OCI-LY7 (cell line): ENCODE data around the gene ODF2L. TPM values are rescaled to one million over a fixed set of nuclear protein-coding genes. Genes with fewer than 3 reads are reported as not detected.

Source experiments
- BruUV-seq: library from RNA; stranded (reverse); fragments of 400-500 nt; replicated peaks from 2 replicates; lab custom pipeline; 2021; lab: Mats Ljungman, UMichigan
- CTCF ChIA-PET: fragments of 300-600 bp; sonication (Branson Sonifier 250); formaldehyde crosslinking; loops from one replicate; lab custom pipeline; 2022; ENCODE audit warnings: antibody characterized with exemption; ENCODE audit not compliant: unreplicated experiment; lab: Charles Lee
- POLR2A ChIA-PET: fragments of 300-600 bp; sonication (Branson Sonifier 250); formaldehyde crosslinking; loops from one replicate; lab custom pipeline; 2022; ENCODE audit warnings: antibody characterized with exemption; lab: Charles Lee
- DNase-seq: peaks from one replicate; pipeline ENCODE4 v3.0.0-alpha.2; 2015; ENCODE audit warnings: low spot score
- H2AFZ ChIP-seq: fragments of 200-600 bp; sonication (generic), shearing (Covaris generic); 2 replicates; pipeline ENCODE4 v1.6.1; 2014; ENCODE audit warnings: mild to moderate bottlenecking, antibody characterized with exemption, low read length, moderate library complexity
- H3K27ac ChIP-seq: fragments of 200-600 bp; sonication (generic); 2 replicates; pipeline ENCODE4 v1.5.1; 2014; ENCODE audit warnings: mixed run types, low read depth, mild to moderate bottlenecking, moderate library complexity, low read length, inconsistent platforms; ENCODE audit not compliant: poor library complexity, severe bottlenecking
- H3K36me3 ChIP-seq: fragments of 200-600 bp; sonication (generic); 2 replicates; pipeline ENCODE4 v1.6.1; 2014; ENCODE audit warnings: mild to moderate bottlenecking, antibody characterized with exemption, low read length, moderate library complexity, mixed read lengths; ENCODE audit not compliant: insufficient read depth
- H3K4me1 ChIP-seq: fragments of 200-600 bp; sonication (generic); 2 replicates; pipeline ENCODE4 v1.5.1; 2014; ENCODE audit warnings: mild to moderate bottlenecking, low read length; ENCODE audit not compliant: insufficient read depth, poor library complexity, severe bottlenecking
- H3K4me2 ChIP-seq: fragments of 200-600 bp; sonication (generic); 2 replicates; pipeline ENCODE4 v1.6.1; 2014; ENCODE audit warnings: mild to moderate bottlenecking, low read length
- H3K4me3 ChIP-seq: fragments of 200-600 bp; sonication (generic); 2 replicates; pipeline ENCODE4 v1.5.1; 2014; ENCODE audit warnings: mild to moderate bottlenecking, low read depth, low read length; ENCODE audit not compliant: poor library complexity, severe bottlenecking
- H3K79me2 ChIP-seq: fragments of 200-600 bp; sonication (generic); 2 replicates; pipeline ENCODE4 v1.6.1; 2016; ENCODE audit warnings: low read depth, mild to moderate bottlenecking, low read length, moderate library complexity, mixed read lengths; ENCODE audit not compliant: insufficient read depth
- H3K9me2 ChIP-seq: fragments of 200-600 bp; sonication (generic); 2 replicates; pipeline ENCODE4 v1.6.1; 2016; ENCODE audit warnings: mild to moderate bottlenecking, low read length, mixed read lengths; ENCODE audit not compliant: insufficient read depth
- H3K9me3 ChIP-seq: fragments of 200-600 bp; sonication (generic); 2 replicates; pipeline ENCODE4 v1.6.1; 2014; ENCODE audit warnings: mild to moderate bottlenecking, mixed run types, low read length, mixed read lengths
- H4K20me1 ChIP-seq: fragments of 200-600 bp; sonication (generic); 2 replicates; pipeline ENCODE4 v1.6.1; 2014; ENCODE audit warnings: mild to moderate bottlenecking, antibody characterized with exemption, low read length, moderate library complexity, mixed read lengths; ENCODE audit not compliant: insufficient read depth
- CTCF ChIP-seq: fragments of 200-600 bp; sonication (generic); conservative IDR thresholded peaks from 2 replicates; pipeline ENCODE4 v1.5.1; 2014; ENCODE audit warnings: mild to moderate bottlenecking, antibody characterized with exemption, low read length, moderate library complexity, mixed read lengths
- EZH2phosphoT487 ChIP-seq: fragments of 200-600 bp; sonication (generic); IDR thresholded peaks from 2 replicates; pipeline ENCODE4 v1.6.1; 2018; ENCODE audit warnings: low read depth, borderline replicate concordance, mild to moderate bottlenecking, mixed run types, antibody characterized with exemption, low read length, moderate library complexity, mixed read lengths
- intact Hi-C: fragments of 100-400 bp; cut with micrococcal nuclease; formaldehyde crosslinking; loops from one replicate; pipeline ENCODE4 v1.10.0; 2022; ENCODE audit not compliant: unreplicated experiment
- total RNA-seq, 2 experiments: library from RNA; depleted of rRNA in 1 of 2; stranded (reverse); fragments of >200 nt in 1 of 2; shearing (Covaris generic) in 1 of 2; gene quantifications; 2 replicates each; pipeline ENCODE4 v1.2.3, GENCODE V29; 2014 to 2022

ODF2L gene
- total RNA-seq, 2 experiments from 2014 or later, result 24.7 to 44.8 TPM

DNA sequence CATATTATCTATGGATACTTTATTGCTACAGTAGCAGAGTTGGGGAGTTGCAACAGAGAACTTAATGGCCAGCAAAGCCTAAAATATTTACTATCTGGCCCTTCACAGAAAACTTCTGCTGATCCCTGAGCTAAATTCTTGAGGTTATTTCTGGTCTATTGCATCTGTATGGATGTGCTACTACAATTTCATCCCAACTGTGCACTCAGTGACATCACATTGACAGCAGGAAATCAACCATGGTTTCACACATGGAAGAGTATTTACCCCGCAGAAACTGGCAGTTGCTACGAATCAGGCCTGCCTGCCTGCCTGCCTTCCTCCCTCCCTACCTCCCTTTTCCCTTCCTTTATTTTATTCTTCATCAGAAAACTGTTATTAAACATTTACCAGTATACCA lies 39.9 kb upstream of the ODF2L start:
- TF ChIP-seq EZH2phosphoT487, result no peak
- no peak for TF ChIP-seq CTCF
- H3K4me2 ChIP-seq, result no peak overlapping the region
- no TSS peak for BruUV-seq
- POLR2A ChIA-PET, result interaction anchor here (0.6 to 1.0 kb wide), 2 partner anchors 10 to 218 kb away, joined by 3 read pairs; no protein-coding TSS in a partner anchor
- H3K9me2 ChIP-seq, result no peaks in the 10 kb centered on the region
- H3K27ac ChIP-seq, result no peak overlapping the region
- no peak overlapping the region for H2AFZ ChIP-seq
- no peaks in the 10 kb centered on the region for H4K20me1 ChIP-seq
- no peaks in the 10 kb centered on the region for H3K79me2 ChIP-seq
- no peak for DNase-seq
- CTCF ChIA-PET, result no interaction called here
- H3K36me3 ChIP-seq, result no peaks in the 10 kb centered on the region
- H3K9me3 ChIP-seq, result no peaks in the 10 kb centered on the region
- H3K4me1 ChIP-seq, result no peaks in the 10 kb centered on the region
- no peak overlapping the region for H3K4me3 ChIP-seq
- intact Hi-C loops, result no loop called here

- ChIA-PET CTCF (no interaction called here), POLR2A (interaction anchor here (0.6 to 1.0 kb wide), 4 partner anchors 9 to 219 kb away, joined by 3 read pairs; no protein-coding TSS in a partner anchor)
- no peak overlapping the region for H3K4me3 ChIP-seq
- H3K4me1 ChIP-seq, result no peaks in the 10 kb centered on the region
- no peak overlapping the region for H2AFZ ChIP-seq
- no peaks in the 10 kb centered on the region for H3K9me2 ChIP-seq
- no peaks in the 10 kb centered on the region for H4K20me1 ChIP-seq
- H3K36me3 ChIP-seq, result no peaks in the 10 kb centered on the region
- no peak overlapping the region for H3K4me2 ChIP-seq
- TF ChIP-seq EZH2phosphoT487, result no peak
- TF ChIP-seq CTCF, result no peak
- H3K9me3 ChIP-seq, result no peaks in the 10 kb centered on the region
- no peak overlapping the region for H3K27ac ChIP-seq
- H3K79me2 ChIP-seq, result no peaks in the 10 kb centered on the region
- DNase-seq, result no peak
- BruUV-seq, result no TSS peak
- intact Hi-C loops, result no loop called here
Observed at GRCh38 chr1:86435327-86435726, 39.2 kb upstream of the ODF2L start.

- no peak for TF ChIP-seq EZH2phosphoT487
- TF ChIP-seq CTCF, result no peak
- H3K9me2 ChIP-seq, result no peaks in the 10 kb centered on the region
- intact Hi-C loops, result no loop called here
- no peaks in the 10 kb centered on the region for H3K79me2 ChIP-seq
- H2AFZ ChIP-seq, result no peak overlapping the region
- H4K20me1 ChIP-seq, result no peaks in the 10 kb centered on the region
- ChIA-PET POLR2A (no interaction called here), CTCF (no interaction called here)
- DNase-seq, result no peak
- no peaks in the 10 kb centered on the region for H3K9me3 ChIP-seq
- no peak overlapping the region for H3K27ac ChIP-seq
- H3K4me3 ChIP-seq, result no peak overlapping the region
- no peaks in the 10 kb centered on the region for H3K36me3 ChIP-seq
- BruUV-seq, result no TSS peak
- H3K4me1 ChIP-seq, result no peaks in the 10 kb centered on the region
- H3K4me2 ChIP-seq, result no peak overlapping the region
Observed at GRCh38 chr1:86434059-86434458, 37.9 kb upstream of the ODF2L start.
